Stimulated activated CD8-positive, alpha-beta memory T cell treated with anti-CD3 and anti-CD28 coated beads, Interleukin-2, amount 100 ng/mL, for 1 hour (primary cell): ENCODE data around the gene EXOC4.
"Not testable (repeated sequence)": the region's sequence is repeated elsewhere in the genome, so short reads cannot be mapped to it uniquely, and the experiment has no call there.

Experiments used
- DNase-seq, 2 donors: peaks; one replicate each; pipeline ENCODE4 v3.0.0-alpha.2; 2020; ENCODE audit warnings: low read depth in 2 of 2

The EXOC4 gene

GRCh38 chr7:134071355-134072331, 818.8 kb downstream of the EXOC4 start:
- no peak for DNase-seq

- DNase-seq: no peak
Measured at GRCh38 chr7:134073276-134073675, 820.4 kb downstream of the EXOC4 start.

GRCh38 chr7:134075799-134076198, 822.9 kb downstream of the EXOC4 start:
- no peak for DNase-seq

- DNase-seq: not testable (repeated sequence)
Measured at GRCh38 chr7:134077560-134077959, 824.7 kb downstream of the EXOC4 start.

GRCh38 chr7:134078991-134079390, 826.1 kb downstream of the EXOC4 start:
- DNase-seq: no peak

GRCh38 chr7:134081695-134082094, 828.8 kb downstream of the EXOC4 start:
- no peak for DNase-seq

GRCh38 chr7:134083766-134084487, 831.0 kb downstream of the EXOC4 start:
- no peak for DNase-seq

- DNase-seq: no peak
Measured at GRCh38 chr7:134084488-134085144, 831.7 kb downstream of the EXOC4 start.

- DNase-seq: no peak
Measured at GRCh38 chr7:134085311-134085710, 832.4 kb downstream of the EXOC4 start.

GRCh38 chr7:134086998-134087735, 834.3 kb downstream of the EXOC4 start:
- no peak for DNase-seq

GRCh38 chr7:134088199-134088598, 835.3 kb downstream of the EXOC4 start:
- no peak for DNase-seq

GRCh38 chr7:134089446-134089845, 836.6 kb downstream of the EXOC4 start:
- DNase-seq: no peak

GRCh38 chr7:134098072-134098471, 845.2 kb downstream of the EXOC4 start:
- no peak for DNase-seq

GRCh38 chr7:134101716-134102115, 848.8 kb downstream of the EXOC4 start:
- DNase-seq: no peak

GRCh38 chr7:134104166-134104565, 851.3 kb downstream of the EXOC4 start:
- no peak for DNase-seq

- DNase-seq: no peak
Measured at GRCh38 chr7:134105841-134106240, 853.0 kb downstream of the EXOC4 start.

- DNase-seq: no peak
Measured at GRCh38 chr7:134108802-134109201, 855.9 kb downstream of the EXOC4 start.

- no peak for DNase-seq
Measured at GRCh38 chr7:134113655-134114054, 860.8 kb downstream of the EXOC4 start.

- DNase-seq: no peak
Measured at GRCh38 chr7:134114992-134115391, 862.1 kb downstream of the EXOC4 start.
